ENCODE results near the gene ZNF444.

DNA sequence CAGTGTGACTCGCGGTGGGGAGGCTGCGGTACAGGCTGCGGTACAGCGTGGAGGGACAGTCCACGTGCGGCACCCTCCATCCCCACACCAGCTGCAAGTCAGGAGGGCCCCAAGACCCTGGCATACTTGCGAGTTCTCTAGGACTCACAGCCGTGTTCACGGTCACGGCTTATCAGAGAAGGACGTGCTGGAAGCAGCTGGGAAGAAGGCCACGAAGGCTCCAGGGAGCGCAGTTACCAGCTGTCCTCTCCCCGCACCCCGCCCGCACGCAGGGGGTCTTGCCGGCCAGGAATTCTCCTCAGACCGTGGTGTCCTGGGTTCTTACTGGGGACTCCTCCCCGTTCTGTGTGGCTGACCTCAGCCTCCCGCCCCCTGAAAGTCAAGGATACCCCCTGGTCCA lies 6.2 kb downstream of the ZNF444 start:
- TF ChIP-seq POLR2AphosphoS5 (IDR thresholded peaks at IDR 0.05; ENCODE audit: insufficient read depth, low read depth, low read length) (no peak), POLR2A (IDR thresholded peaks at IDR 0.05; ENCODE audit: low read depth, low read length) (no peak)
- TF ChIP-seq, protein P1, sequence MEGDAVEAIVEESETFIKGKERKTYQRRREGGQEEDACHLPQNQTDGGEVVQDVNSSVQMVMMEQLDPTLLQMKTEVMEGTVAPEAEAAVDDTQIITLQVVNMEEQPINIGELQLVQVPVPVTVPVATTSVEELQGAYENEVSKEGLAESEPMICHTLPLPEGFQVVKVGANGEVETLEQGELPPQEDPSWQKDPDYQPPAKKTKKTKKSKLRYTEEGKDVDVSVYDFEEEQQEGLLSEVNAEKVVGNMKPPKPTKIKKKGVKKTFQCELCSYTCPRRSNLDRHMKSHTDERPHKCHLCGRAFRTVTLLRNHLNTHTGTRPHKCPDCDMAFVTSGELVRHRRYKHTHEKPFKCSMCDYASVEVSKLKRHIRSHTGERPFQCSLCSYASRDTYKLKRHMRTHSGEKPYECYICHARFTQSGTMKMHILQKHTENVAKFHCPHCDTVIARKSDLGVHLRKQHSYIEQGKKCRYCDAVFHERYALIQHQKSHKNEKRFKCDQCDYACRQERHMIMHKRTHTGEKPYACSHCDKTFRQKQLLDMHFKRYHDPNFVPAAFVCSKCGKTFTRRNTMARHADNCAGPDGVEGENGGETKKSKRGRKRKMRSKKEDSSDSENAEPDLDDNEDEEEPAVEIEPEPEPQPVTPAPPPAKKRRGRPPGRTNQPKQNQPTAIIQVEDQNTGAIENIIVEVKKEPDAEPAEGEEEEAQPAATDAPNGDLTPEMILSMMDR (IDR thresholded peaks at IDR 0.05; ENCODE audit: extremely low read depth in 1 of 2, insufficient read depth in 1 of 2, low read depth in 1 of 2, low read length in 2 of 2), result no peak
- TF ChIP-seq, protein P2, sequence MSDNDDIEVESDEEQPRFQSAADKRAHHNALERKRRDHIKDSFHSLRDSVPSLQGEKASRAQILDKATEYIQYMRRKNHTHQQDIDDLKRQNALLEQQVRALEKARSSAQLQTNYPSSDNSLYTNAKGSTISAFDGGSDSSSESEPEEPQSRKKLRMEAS (IDR thresholded peaks at IDR 0.05; ENCODE audit: insufficient read depth, insufficient read length), result no peak

Data from endothelial cell of umbilical vein (primary cell).